Measurements from ENCODE around the gene STIP1. TPM values are rescaled to one million over a fixed set of nuclear protein-coding genes. Genes with fewer than 3 reads are reported as not detected.

The STIP1 gene
- total RNA-seq, 4 donors from 2014 or later, result 88.6 to 134 (median 94.0) TPM

DNA sequence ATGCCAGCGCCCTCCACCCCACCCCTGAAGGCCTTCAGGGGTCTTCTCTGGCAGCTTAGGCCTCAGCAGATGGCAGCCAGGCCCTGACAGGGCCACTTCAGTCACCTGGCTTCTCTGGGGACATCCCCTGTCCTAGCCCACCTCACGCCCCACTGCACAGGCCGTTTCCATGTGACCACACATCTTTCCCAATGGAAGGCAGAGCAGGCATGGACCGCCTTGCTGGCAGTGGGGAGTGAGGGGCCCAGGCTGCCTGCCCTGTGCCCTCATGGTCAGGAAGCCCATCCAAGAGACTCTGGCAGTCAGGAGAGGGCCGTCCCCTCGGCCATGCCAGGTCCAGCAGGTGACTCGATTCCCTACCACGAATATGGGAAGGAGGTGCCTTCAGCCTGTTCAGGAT is 45.9 kb upstream of the STIP1 start:
- TF ChIP-seq EP300 (IDR thresholded peaks at IDR 0.05) (no peak), POLR2A (IDR thresholded peaks at IDR 0.05) (no peak)
- no peaks in the 10 kb centered on the region for H3K36me3 ChIP-seq
- WGBS, 2 donors (ENCODE audit: low coverage in 1 of 2), result 90 to 100% methylated on average over 1 to 2 of the region's 8 CpGs
- peaks cover 0 to 9% (median 0%) of the 10 kb centered on the region in 3 donors for H3K4me1 ChIP-seq
- H3K27ac ChIP-seq, result no peak overlapping the region
- ATAC-seq, result no peak
- no peaks in the 10 kb centered on the region for H3K27me3 ChIP-seq
- no peak overlapping the region for H3K4me3 ChIP-seq
- no peaks in the 10 kb centered on the region for H3K9me3 ChIP-seq

DNA sequence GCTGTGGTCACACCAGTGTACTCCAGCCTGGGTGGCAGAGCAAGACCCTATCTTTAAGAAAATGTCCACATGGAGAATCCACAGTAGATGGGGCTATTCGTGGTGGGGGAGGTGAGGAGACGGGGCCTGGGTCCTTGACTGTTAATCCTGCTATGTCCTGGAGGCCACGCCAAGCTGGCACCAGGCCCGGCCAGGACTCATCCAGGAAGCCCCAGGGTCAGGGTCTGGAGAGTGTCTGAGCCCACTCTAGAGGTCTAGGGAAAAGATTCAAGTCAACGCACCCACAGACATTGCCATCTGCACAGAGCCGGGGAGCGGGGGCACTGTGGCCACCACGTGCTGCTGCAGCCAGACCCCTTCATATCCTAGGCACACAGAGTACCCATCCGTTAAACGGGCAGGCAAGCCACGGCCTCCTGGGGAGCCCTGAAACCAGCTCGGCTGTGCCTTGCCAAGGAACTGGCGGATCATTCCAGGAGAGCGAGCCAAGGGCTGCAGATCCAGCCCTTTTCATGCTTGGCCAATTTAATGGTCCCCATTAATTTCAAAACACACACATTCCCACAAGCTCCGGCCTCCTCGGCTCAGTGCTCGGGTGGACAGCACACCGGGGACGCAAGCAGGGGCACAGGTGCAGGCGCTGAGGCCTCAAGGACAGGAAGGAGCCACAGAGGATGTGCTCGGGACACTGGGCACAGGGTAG is 44.7 kb upstream of the STIP1 start:
- Histone ChIP-seq H3K36me3 (no peaks in the 10 kb centered on the region), H3K4me3 (no peak overlapping the region), H3K4me1 (peaks cover 0 to 9% (median 0%) of the 10 kb centered on the region in 3 donors), H3K27me3 (no peaks in the 10 kb centered on the region), H3K9me3 (no peaks in the 10 kb centered on the region), H3K27ac (no peak overlapping the region)
- ATAC-seq, result no peak
- WGBS, 2 donors (ENCODE audit: low coverage in 1 of 2), result 40 to 64% methylated on average over 1 to 8 of the region's 21 CpGs
- TF ChIP-seq POLR2A (IDR thresholded peaks at IDR 0.05) (no peak), EP300 (IDR thresholded peaks at IDR 0.05) (no peak), CTCF (IDR thresholded peaks at IDR 0.05) (no peak), POLR2AphosphoS5 (IDR thresholded peaks at IDR 0.05) (no peak)

DNA sequence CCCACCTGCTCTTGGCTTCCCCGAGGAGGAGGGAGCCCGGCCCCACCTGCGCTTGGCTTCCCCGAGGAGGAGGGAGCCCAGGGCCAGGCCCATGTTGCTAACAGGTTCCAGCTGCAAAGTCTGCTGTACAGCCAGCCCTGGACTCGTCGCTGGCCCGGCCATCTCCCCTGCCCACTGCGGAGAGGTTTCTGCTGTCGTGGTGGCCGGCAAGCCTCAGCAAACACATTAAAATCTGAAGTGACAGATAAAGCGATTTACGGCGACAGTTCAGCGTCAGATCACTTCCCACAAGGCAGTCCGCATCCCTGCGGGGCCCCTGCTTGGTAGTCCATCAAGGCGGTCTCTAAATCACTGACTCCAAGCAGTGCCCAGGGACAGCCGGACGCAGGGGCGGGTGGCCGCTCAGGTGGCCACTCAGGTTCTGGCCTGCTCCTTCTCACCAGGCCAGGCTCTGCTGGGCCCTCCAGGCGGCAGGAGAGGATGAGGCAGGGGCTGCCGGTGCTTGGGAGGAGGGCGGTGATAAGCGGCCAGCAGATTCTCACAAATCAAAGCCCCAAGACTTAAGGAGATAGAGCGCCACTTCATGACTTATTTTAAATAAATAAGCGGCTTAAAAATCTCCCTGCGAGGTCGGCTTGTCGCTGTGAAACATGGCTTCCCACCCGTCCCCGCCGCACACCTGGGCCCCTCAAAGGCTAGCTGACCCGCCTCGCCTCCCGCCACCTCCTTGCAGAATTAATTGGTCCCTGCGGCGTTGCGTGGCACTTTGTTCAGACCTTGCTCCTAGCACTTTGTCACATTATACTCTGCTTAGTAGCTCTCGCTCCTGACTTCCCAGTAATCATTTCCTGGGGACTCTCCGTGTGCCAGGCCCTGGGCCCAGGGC is 41.1 kb upstream of the STIP1 start:
- 91 to 94% methylated on average over 9 to 13 of the region's 41 CpGs for WGBS, 2 donors (ENCODE audit: low coverage in 1 of 2)
- H3K4me3 ChIP-seq, result no peak overlapping the region
- no peaks in the 10 kb centered on the region for H3K27me3 ChIP-seq
- TF ChIP-seq POLR2AphosphoS5 (IDR thresholded peaks at IDR 0.05) (no peak), POLR2A (IDR thresholded peaks at IDR 0.05) (no peak), EP300 (IDR thresholded peaks at IDR 0.05) (no peak), CTCF (IDR thresholded peaks at IDR 0.05) (no peak)
- H3K9me3 ChIP-seq, result no peaks in the 10 kb centered on the region
- peaks cover 0 to 28% (median 0%) of the 10 kb centered on the region in 3 donors for H3K4me1 ChIP-seq
- peaks cover 0 to 2% of the 10 kb centered on the region in 2 donors for H3K36me3 ChIP-seq
- H3K27ac ChIP-seq, result no peak overlapping the region
- no peak for ATAC-seq

DNA sequence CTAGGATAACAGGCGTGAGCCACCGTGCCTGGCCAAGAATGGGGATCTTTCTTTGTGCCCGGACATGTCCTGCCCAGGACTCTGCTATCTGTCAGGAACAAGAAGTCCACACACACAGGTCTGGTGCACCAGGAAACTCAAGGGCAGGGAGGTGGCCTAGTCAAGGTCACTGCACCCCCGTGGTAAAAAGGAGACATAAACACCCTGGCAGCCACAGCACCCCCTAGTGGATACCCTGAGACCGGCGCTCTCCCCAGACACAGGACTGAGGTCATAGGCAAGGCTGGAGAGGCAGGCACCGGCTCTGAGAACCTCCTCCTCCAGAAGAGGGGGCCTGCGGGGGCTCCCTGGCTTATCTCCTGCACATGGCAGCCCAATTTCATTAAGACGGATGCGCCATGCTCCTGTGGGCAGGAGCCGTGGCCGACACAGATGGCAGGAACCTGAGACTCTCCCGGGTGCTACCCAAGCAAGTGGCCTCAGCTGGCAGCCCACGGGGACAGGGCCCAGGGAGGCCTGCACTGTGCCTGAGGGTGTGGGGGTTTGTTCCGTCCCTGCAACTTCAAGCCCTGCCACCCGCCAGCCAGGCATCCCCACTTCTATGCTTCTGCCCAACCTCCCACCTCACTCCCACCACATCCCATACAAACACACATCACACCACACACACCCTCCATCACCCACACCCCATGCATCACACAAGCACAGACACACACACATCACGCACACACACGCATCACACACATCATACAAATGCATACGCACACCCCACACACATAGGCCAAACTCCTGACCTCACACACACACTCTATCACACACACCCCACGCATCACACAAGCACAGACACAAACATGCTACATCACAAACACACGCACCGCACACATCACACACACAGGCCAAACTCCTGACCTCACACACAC is 39.7 kb upstream of the STIP1 start:
- no peaks in the 10 kb centered on the region for H3K9me3 ChIP-seq
- no peak for TF ChIP-seq POLR2A (IDR thresholded peaks at IDR 0.05)
- peak in 3 of 4 experiments; percentile 31 to 58 (median 38) for TF ChIP-seq CTCF (IDR thresholded peaks at IDR 0.05)
- H3K4me1 ChIP-seq, result peaks cover 0 to 24% (median 0%) of the 10 kb centered on the region in 3 donors
- WGBS, 2 donors (ENCODE audit: low coverage in 1 of 2), result 95 to 96% methylated on average over 5 to 8 of the region's 22 CpGs
- peaks cover 0 to 16% of the 10 kb centered on the region in 2 donors for H3K36me3 ChIP-seq
- H3K27me3 ChIP-seq, result no peaks in the 10 kb centered on the region
- ATAC-seq, result no peak
- H3K27ac ChIP-seq, result no peak overlapping the region
- H3K4me3 ChIP-seq, result no peak overlapping the region

All from gastroesophageal sphincter (tissue), 4 donors.